H9 (cell line): ENCODE data around the gene UBL5. TPM values are rescaled to one million over a fixed set of nuclear protein-coding genes. Genes with fewer than 3 reads are reported as not detected.

Source experiments
- DNase-seq: peaks from one replicate; pipeline ENCODE4 v3.0.0-alpha.2; 2017
- H2AFZ ChIP-seq: one replicate; pipeline ENCODE4 v1.6.1; 2013; ENCODE audit warnings: mild to moderate bottlenecking, low read length, control low read depth, moderate library complexity
- H2AK5ac ChIP-seq: 2 replicates; pipeline ENCODE4 v1.6.1; 2013; ENCODE audit warnings: low read length, control low read depth, mixed read lengths; ENCODE audit not compliant: insufficient read length
- H2BK120ac ChIP-seq: one replicate; pipeline ENCODE4 v1.6.1; 2013; ENCODE audit warnings: low read depth, mild to moderate bottlenecking, low read length, control low read depth, inconsistent platforms; ENCODE audit not compliant: poor library complexity, severe bottlenecking
- H2BK12ac ChIP-seq: 2 replicates; pipeline ENCODE4 v1.6.1; 2013; ENCODE audit warnings: low read length, control low read depth, mixed read lengths, low read depth; ENCODE audit not compliant: insufficient read length
- H2BK15ac ChIP-seq: 2 replicates; pipeline ENCODE4 v1.6.1; 2013; ENCODE audit warnings: low read depth, low read length, control low read depth
- H2BK20ac ChIP-seq: one replicate; pipeline ENCODE4 v1.6.1; 2013; ENCODE audit warnings: low read depth, mild to moderate bottlenecking, low read length, control low read depth, inconsistent platforms; ENCODE audit not compliant: poor library complexity, severe bottlenecking
- H2BK5ac ChIP-seq: 2 replicates; pipeline ENCODE4 v1.6.1; 2013; ENCODE audit warnings: low read length, control low read depth, mixed read lengths; ENCODE audit not compliant: insufficient read length
- H3K14ac ChIP-seq: 2 replicates; pipeline ENCODE4 v1.6.1; 2013; ENCODE audit warnings: low read length, control low read depth; ENCODE audit not compliant: insufficient read depth
- H3K18ac ChIP-seq: 2 replicates; pipeline ENCODE4 v1.6.1; 2013; ENCODE audit warnings: low read depth, mild to moderate bottlenecking, mixed read lengths, low read length, control low read depth; ENCODE audit not compliant: insufficient read length
- H3K23ac ChIP-seq: 2 replicates; pipeline ENCODE4 v1.6.1; 2013; ENCODE audit warnings: low read length, control low read depth, mixed read lengths, low read depth; ENCODE audit not compliant: insufficient read length
- H3K23me2 ChIP-seq: 2 replicates; pipeline ENCODE4 v1.6.1; 2013; ENCODE audit warnings: low read depth, mild to moderate bottlenecking, mixed read lengths, low read length, control low read depth; ENCODE audit not compliant: insufficient read length, poor library complexity, severe bottlenecking
- H3K27ac ChIP-seq: 2 replicates; pipeline ENCODE4 v1.5.1; 2013; ENCODE audit warnings: low read length, control low read depth, mixed read lengths, low read depth; ENCODE audit not compliant: insufficient read length
- H3K27me3 ChIP-seq: 2 replicates; pipeline ENCODE4 v1.6.1; 2013; ENCODE audit warnings: low read length, control low read depth, inconsistent platforms; ENCODE audit not compliant: insufficient read depth
- H3K4ac ChIP-seq: 2 replicates; pipeline ENCODE4 v1.6.1; 2013; ENCODE audit warnings: low read depth, mild to moderate bottlenecking, control low read depth, inconsistent platforms, low read length, moderate library complexity
- H3K4me1 ChIP-seq: 2 replicates; pipeline ENCODE4 v1.6.1; 2013; ENCODE audit warnings: low read length, control low read depth, inconsistent platforms; ENCODE audit not compliant: insufficient read depth
- H3K4me2 ChIP-seq: 2 replicates; pipeline ENCODE4 v1.6.1; 2013; ENCODE audit warnings: low read length, control low read depth, mixed read lengths; ENCODE audit not compliant: insufficient read length, insufficient read depth
- H3K56ac ChIP-seq: 2 replicates; pipeline ENCODE4 v1.6.1; 2013; ENCODE audit warnings: low read depth, mild to moderate bottlenecking, mixed read lengths, low read length, control low read depth; ENCODE audit not compliant: insufficient read length
- H3K79me1 ChIP-seq: 2 replicates; pipeline ENCODE4 v1.6.1; 2013; ENCODE audit warnings: low read depth, mild to moderate bottlenecking, moderate library complexity, low read length, control low read depth, inconsistent platforms; ENCODE audit not compliant: insufficient read depth, poor library complexity, severe bottlenecking
- H3K79me2 ChIP-seq: 2 replicates; pipeline ENCODE4 v1.6.1; 2013; ENCODE audit warnings: low read length, control low read depth, inconsistent platforms; ENCODE audit not compliant: insufficient read depth
- H3K9ac ChIP-seq: 2 replicates; pipeline ENCODE4 v1.6.1; 2013; ENCODE audit warnings: low read length, control low read depth, mixed read lengths; ENCODE audit not compliant: insufficient read length; ENCODE audit errors: extremely low read depth
- H3K9me3 ChIP-seq: one replicate; pipeline ENCODE4 v1.6.1; 2013; ENCODE audit warnings: low read depth, low read length, inconsistent platforms; ENCODE audit not compliant: control insufficient read depth
- H3T11ph ChIP-seq: one replicate; pipeline ENCODE4 v1.6.1; 2013; ENCODE audit warnings: mild to moderate bottlenecking, low read length, control low read depth, inconsistent platforms
- H4K20me1 ChIP-seq: one replicate; pipeline ENCODE4 v1.6.1; 2013; ENCODE audit not compliant: control insufficient read depth, insufficient read length, insufficient read depth
- H4K5ac ChIP-seq: 2 replicates; pipeline ENCODE4 v1.6.1; 2013; ENCODE audit warnings: low read depth, mild to moderate bottlenecking, mixed read lengths, low read length, control low read depth; ENCODE audit not compliant: insufficient read length
- H4K8ac ChIP-seq: replicated peaks from 2 replicates; pipeline ENCODE4 v1.6.1; 2013; ENCODE audit warnings: low read length, control low read depth, mixed read lengths, low read depth; ENCODE audit not compliant: insufficient read length
- H4K91ac ChIP-seq: 2 replicates; pipeline ENCODE4 v1.6.1; 2013; ENCODE audit warnings: low read depth, mild to moderate bottlenecking, moderate library complexity, mixed read lengths, low read length, control low read depth; ENCODE audit not compliant: insufficient read length
- H3K27ac Mint-ChIP-seq, 3 experiments: 2 replicates in 2 of 3; 3 replicates in 1 of 3; pipeline ENCODE4 v1.8.0; 2020 to 2021; ENCODE audit warnings: mixed read lengths in 3 of 3, mild to moderate bottlenecking in 1 of 3, moderate library complexity in 1 of 3
- H3K27me3 Mint-ChIP-seq: 2 replicates; pipeline ENCODE4 v1.8.0; 2021; ENCODE audit warnings: low read depth, mild to moderate bottlenecking, moderate library complexity, mixed read lengths
- H3K36me3 Mint-ChIP-seq, 3 experiments: 2 replicates in 2 of 3; 3 replicates in 1 of 3; pipeline ENCODE4 v1.8.0; 2020 to 2021; ENCODE audit warnings: low read depth in 3 of 3, mixed read lengths in 3 of 3; ENCODE audit not compliant: insufficient read depth in 1 of 3
- H3K4me1 Mint-ChIP-seq, 2 experiments: 2 replicates each; pipeline ENCODE4 v1.8.0; 2020; ENCODE audit warnings: mixed read lengths in 2 of 2
- H3K4me3 Mint-ChIP-seq, 2 experiments: 2 replicates in 1 of 2; 3 replicates in 1 of 2; pipeline ENCODE4 v1.8.0; 2020 to 2021; ENCODE audit warnings: mild to moderate bottlenecking in 2 of 2, mixed read lengths in 2 of 2, moderate library complexity in 1 of 2
- H3K9me3 Mint-ChIP-seq, 2 experiments: 2 replicates in 1 of 2; 3 replicates in 1 of 2; pipeline ENCODE4 v1.8.0; 2020; ENCODE audit warnings: mild to moderate bottlenecking in 2 of 2, mixed read lengths in 2 of 2, moderate library complexity in 1 of 2
- WGBS: extraction: QIAGEN DNeasy Blood & Tissue Kit; methylation state at CpG from one replicate; pipeline ENCODE4 v1.1.7; 2013; ENCODE audit warnings: missing lambda C conversion rate, low lambda C conversion rate, mixed read lengths; ENCODE audit not compliant: insufficient read length; ENCODE audit errors: extremely low coverage; 5-methylcytosine and 5-hydroxymethylcytosine counted together
- total RNA-seq: library from RNA; stranded (reverse); gene quantifications from 2 replicates; pipeline ENCODE4 v1.2.1, GENCODE V29; 2021
- TF ChIP-seq, protein P1 (sequence below): fragments of 200-600 bp; sonication (generic); conservative IDR thresholded peaks from 3 replicates; pipeline ENCODE4 v1.8.0; 2021; ENCODE audit warnings: antibody characterized with exemption, mild to moderate bottlenecking

The UBL5 gene
- total RNA-seq, 1 experiment from 2014 or later: 393 TPM

- Mint-ChIP-seq H3K36me3 (peaks cover 16 to 42% (median 29%) of the 10 kb centered on the region in 3 experiments), H3K4me1 (no peaks in the 10 kb centered on the region), H3K27me3 (no peaks in the 10 kb centered on the region), H3K9me3 (peaks cover 2% of the 10 kb centered on the region in 2 experiments; a peak in 2 of 5 replicates), H3K4me3 (no peak overlapping the region; a peak in 1 of 5 replicates), H3K27ac (no peak overlapping the region)
- no peak overlapping the region for H3K56ac ChIP-seq
- H3K4me1 ChIP-seq: no peaks in the 10 kb centered on the region
- no peak overlapping the region for H4K91ac ChIP-seq
- no peak overlapping the region for H2AK5ac ChIP-seq
- TF ChIP-seq, protein P1, sequence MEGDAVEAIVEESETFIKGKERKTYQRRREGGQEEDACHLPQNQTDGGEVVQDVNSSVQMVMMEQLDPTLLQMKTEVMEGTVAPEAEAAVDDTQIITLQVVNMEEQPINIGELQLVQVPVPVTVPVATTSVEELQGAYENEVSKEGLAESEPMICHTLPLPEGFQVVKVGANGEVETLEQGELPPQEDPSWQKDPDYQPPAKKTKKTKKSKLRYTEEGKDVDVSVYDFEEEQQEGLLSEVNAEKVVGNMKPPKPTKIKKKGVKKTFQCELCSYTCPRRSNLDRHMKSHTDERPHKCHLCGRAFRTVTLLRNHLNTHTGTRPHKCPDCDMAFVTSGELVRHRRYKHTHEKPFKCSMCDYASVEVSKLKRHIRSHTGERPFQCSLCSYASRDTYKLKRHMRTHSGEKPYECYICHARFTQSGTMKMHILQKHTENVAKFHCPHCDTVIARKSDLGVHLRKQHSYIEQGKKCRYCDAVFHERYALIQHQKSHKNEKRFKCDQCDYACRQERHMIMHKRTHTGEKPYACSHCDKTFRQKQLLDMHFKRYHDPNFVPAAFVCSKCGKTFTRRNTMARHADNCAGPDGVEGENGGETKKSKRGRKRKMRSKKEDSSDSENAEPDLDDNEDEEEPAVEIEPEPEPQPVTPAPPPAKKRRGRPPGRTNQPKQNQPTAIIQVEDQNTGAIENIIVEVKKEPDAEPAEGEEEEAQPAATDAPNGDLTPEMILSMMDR: no peak
- H3K9ac ChIP-seq: no peak overlapping the region
- H3T11ph ChIP-seq: no peak overlapping the region
- no peak overlapping the region for H2BK15ac ChIP-seq
- no peak overlapping the region for H4K5ac ChIP-seq
- H3K4ac ChIP-seq: no peak overlapping the region
- no peak overlapping the region for H4K8ac ChIP-seq
- no peaks in the 10 kb centered on the region for H3K27me3 ChIP-seq
- H4K20me1 ChIP-seq: no peaks in the 10 kb centered on the region
- H3K4me2 ChIP-seq: no peak overlapping the region
- no peak overlapping the region for H3K14ac ChIP-seq
- H3K79me2 ChIP-seq: no peaks in the 10 kb centered on the region; the same call in 1 of the 2 replicates
- no peak for DNase-seq
- H2AFZ ChIP-seq: no peak overlapping the region
- no peak overlapping the region for H2BK120ac ChIP-seq
- H3K79me1 ChIP-seq: peaks cover 3% of the 10 kb centered on the region
- H3K23me2 ChIP-seq: no peaks in the 10 kb centered on the region
- no peaks in the 10 kb centered on the region for H3K9me3 ChIP-seq
- H2BK12ac ChIP-seq: no peak overlapping the region
- H3K18ac ChIP-seq: no peak overlapping the region
- H3K27ac ChIP-seq: no peak overlapping the region
- no peak overlapping the region for H3K23ac ChIP-seq
- no peak overlapping the region for H2BK20ac ChIP-seq
- no peak overlapping the region for H2BK5ac ChIP-seq
- no CpG with 5 or more reads among the region's 11 CpGs for WGBS
Observed at GRCh38 chr19:9808855-9809824, 18.6 kb upstream of the UBL5 start.
